Left cardiac atrium (tissue), 4 donors: ENCODE results near the gene LRCOL1. TPM values are rescaled to one million over a fixed set of nuclear protein-coding genes. Genes with fewer than 3 reads are reported as not detected.
"Not testable (repeated sequence)": the region's sequence is repeated elsewhere in the genome, so short reads cannot be mapped to it uniquely, and the experiment has no call there.

Experiments used
- ATAC-seq, 2 donors: fragments of 200-7000 bp; cut with Tn5 transposase; one replicate each; pipeline ENCODE4 v1.9.1; 2020; ENCODE audit warnings: mild to moderate bottlenecking in 2 of 2, moderate library complexity in 2 of 2
- DNase-seq: peaks from one replicate; pipeline ENCODE4 v3.0.0-alpha.2; 2020
- intact Hi-C, 2 donors: fragments of 100-400 bp; cut with DNase I; formaldehyde crosslinking; loops; one replicate each; pipeline versions ENCODE4 v1.14.1 to v1.15.1; 2022 to 2023
- total RNA-seq, 2 donors: library from RNA; stranded (reverse); fragmentation: NEBNext Ultra II Directional; extraction: Animal tissue kit (Norgen Biotek cat#: 25700); gene quantifications; one replicate each; pipeline ENCODE4 v1.2.1, GENCODE V29; 2021
- donor health status: DM: no; HTN: yes; CAD: no.
- donor health status: DM: no; HTN: yes; CAD: no; lungs with severe emphysema.
- donor health status: DM: yes; HTN: yes; CAD: no.
- donor health status: Dilated cardiomyopathy.

Gene LRCOL1
- total RNA-seq, 2 donors from 2014 or later = not detected

DNA sequence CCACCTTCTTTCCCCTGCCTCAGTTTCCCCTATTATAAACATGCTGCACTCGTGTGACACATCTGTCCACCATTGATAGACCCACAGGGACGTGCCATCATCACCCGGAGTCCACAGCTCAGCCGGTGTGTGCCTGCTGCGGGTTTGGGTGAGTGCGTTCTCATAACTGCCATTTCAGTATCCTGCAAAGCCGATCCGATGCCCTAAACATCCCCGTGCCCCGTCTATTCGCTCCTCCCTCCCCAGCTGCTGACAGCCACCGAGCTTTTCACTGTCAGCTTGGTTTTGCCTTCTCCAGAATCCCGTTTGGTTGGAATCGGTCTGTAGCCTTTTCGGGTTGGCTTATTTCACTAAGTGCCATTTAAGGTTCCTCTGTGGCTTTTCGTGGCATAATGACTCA lies 3.9 kb downstream of the LRCOL1 start:
- ATAC-seq (no peak), DNase-seq (no peak)
- intact Hi-C loops = no loop called here

DNA sequence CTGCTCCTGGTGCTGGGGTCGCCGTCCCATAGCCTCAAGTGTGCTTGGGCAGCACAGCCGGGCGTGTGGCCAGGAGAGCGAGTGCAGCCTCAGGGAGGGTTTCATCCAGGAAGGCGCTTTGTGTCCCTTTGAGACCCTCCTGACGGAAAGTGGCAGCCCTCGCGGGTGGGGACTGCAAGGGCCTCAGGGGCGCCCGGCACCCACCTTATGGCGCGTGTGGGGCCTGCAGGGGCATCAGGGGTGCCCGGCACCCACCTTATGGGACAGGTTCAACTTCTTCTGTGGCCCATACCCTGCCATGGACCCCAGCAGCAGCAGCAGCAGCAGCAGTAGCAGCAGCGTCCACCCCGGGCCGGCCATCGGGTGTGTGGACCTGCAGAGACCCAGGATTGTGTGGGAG lies 4.5 kb downstream of the LRCOL1 start:
- DNase-seq (no peak), ATAC-seq (no peak)
- intact Hi-C loops = no loop called here

DNA sequence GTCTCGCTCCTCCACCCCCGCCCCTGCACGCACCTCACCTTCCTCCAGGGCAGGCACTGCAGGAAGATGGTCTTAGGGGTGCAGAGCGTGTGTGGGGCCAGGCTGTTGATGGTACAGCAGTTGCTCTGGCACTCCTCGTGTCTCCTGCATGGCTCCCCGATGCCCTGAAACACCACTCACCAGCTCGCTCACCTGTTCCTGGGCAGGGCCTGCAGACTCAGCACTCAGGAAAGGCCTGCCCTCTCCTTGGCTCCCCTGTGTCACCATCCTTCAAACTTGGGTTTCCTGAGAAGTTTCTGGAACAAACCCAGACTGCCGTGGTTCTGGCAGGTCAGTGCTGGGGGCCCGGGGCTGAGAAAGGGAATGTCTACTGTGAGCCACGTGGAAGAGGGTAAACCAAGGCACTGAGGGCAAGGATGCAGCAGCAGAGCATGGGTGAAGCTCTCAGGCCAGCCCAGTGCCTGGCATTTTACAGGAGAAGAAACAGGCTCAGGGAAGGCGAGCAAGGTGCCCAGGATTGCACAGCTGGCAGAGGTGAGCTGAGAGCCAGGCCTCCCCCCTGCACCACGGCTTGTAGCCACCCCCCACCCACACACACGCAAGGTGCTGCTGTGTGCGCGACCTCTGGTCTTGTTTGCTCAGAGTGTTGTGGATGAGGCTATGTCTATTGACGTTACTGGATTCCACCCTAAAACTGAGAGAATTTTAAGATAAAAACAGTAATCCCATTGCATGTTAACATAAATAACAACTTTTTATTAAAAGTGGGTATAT lies 5.5 kb downstream of the LRCOL1 start:
- DNase-seq = no peak
- no peak for ATAC-seq
- intact Hi-C loops = no loop called here

DNA sequence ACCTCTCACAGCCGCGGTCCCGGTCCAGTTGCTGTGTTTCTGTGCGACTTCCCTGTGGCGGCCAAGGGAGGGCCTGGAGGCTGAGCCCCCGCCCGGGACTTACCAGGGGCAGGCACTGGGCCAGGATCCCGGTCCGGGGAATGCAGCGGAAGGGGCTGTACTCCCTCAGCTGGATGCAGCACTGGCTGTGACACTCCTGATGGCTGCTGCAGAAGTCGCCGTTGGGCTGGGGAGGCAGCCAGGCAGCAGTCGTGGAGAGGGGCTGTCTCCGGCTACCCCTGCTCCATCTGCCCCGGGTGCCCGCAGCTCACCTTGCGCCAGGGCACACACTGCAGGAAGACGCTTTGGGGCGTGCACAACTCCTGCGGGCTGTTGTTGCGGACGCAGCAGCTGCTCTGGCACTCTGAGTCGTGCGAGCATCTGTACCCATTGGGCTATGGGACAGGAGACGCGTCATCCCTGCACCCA lies 6.2 kb downstream of the LRCOL1 start:
- ATAC-seq = peak; percentile 34 to 41
- DNase-seq = peak; percentile 71
- intact Hi-C loops = no loop called here

DNA sequence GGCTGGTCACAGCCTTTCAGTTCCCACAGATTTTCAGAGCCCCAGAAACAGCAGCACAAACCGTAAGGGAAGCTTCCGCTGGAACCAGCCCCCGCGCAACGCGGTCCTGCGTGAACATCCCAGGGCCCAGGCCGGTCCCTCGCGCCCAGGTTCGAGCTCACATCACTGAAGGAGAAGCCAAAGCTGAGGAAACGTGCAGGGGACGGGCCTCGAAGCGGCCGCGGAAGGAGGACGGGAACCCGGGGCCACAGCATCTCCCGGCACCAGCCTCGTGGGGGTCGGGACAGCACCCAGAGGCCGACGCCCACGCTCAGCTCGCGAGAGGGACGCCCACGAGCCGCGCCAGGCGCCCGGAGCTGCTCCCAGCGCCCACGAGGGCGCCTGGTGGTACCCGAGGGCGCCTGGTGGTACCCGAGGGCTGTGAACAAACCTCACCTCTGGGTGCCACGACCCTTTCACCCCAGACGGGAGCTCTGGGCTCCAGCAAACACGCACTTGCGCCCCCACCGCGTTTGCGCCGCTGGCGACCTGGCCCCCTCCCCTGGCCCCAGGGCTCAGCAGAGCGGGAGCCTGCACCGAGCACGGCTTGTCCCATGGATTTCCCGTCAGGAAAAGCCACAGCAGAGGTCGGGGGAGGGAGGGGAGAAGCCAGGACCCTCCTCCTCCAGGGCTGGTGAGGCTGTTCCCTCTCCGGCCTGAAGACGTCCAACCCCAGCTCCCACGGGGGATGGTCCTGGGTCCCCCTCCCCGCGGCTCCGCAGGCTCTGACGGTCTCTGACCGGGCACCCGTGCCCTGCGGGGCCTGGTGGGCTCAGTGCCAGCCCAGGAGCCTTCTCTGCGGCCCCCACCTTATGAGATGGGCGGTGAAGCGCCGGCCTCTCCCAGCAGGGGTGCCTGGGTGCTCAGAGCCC lies 6.9 kb downstream of the LRCOL1 start:
- DNase-seq (peak; percentile 22), ATAC-seq (peak; percentile 16 to 32)
- intact Hi-C loops = no loop called here

DNA sequence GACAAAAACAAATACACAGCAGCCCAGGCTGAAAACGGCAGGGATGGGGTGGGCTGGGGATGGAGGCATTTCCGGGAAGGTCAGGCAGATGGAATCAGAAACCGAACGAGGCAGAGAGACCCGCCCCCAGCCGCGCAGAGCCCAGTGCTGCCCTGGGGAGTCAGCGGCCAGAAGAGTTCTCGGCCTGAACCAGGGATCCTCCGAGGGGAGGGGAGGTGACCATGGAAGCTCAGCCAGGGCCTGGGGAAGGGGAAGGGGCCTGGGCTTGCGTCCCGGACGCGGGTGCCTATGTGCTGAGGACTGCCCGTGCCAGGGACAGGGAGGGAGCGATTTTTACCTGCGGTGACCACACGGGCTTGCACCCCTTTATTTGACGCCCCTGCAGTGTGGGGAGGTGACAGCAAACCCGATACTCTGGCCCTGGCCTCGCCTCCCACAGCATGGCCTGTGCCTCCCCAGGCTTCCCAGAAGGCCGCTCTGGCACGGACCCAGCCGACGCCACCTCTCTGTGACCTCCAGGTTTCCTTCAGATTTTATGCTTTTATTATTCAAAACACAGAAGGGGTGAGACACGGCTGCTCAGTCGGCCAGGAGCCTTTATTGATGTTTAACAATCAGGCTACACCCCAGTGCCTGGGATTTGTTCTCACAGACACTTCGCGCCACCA lies 7.7 kb downstream of the LRCOL1 start:
- intact Hi-C loops = no loop called here
- DNase-seq = peak; percentile 45
- ATAC-seq = no peak

DNA sequence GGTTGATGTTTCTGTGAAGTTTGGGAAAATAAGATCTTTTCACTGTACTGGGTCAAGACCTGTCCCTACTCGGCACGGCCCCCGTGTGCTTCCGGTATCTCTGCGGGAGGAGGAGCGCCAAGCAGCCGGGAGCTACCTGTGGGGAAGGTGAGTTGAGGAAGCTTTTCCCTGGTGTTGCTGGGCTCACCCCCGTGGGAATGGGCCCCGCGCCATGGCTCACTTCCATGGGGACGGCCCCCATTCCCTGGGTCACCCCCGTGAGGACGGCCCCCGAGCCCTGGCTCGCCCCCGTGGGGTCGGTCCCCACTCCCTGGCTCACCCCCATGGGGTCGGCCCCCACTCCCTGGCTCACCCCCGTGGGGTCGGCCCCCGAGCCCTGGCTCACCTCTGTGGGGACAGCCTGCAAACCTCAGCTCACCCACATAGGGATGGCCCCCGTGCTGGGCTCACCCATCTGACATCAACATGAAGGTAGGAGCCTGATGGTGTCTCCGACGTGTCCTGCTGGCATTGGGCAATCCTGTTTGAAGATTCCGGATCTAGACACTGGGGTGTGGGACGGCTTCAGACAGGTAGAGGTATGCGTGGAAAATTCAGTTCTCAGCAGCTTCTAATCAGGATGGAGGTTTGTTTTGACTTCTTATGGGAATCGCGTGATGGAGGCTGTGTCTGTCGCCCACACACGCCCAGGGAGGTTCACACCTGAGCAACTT lies 9.1 kb downstream of the LRCOL1 start:
- ATAC-seq = no peak

DNA sequence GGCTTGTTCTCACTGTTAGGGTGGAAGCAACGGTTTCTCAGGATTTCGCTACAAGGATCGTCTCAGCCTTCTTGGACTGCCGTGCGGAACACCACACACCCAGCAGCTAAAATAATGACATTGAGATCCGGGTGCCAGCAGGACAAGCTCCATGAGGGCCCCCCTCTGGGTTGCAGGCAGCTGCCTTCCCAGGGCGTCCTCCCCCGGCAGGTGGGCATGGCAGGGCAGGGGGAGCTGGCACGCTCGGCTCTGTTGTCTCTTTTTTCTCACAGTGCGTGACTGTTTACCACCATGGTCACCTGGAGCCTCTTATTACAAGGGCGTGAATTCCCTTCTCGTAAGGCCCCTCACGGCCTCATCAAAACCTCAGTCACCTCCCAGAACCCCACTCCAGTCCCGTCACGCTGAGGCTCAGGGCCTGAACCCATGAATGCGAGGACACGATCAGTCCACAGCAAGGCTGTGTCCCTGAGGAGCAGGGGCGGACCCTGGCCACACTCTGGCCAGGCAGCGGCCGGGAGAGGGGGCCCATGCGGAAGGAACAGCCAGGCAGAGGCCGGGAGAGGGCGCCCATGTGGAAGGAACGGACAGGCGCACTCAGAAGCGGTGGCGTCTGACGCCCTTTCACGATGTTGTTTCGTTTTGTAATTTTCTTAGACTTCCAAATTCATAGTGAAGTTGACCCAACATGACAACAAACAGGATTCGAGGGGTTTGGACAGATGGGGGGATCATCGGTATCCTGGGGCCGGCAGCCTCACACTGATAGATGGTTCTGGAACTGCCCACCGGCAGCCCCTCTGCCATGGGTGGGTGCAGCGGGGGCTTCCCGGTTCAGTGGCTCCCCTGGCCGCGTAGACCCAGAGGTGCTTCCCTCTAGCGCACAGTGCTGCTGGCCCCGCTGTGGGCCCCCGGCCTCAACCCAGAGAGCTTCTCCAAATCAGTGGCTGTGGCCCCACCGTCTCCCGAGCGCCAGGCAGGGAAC lies 10.0 kb downstream of the LRCOL1 start:
- DNase-seq (peak; percentile 80), ATAC-seq (peak; percentile 62 to 65)
- intact Hi-C loops = no loop called here

More for the DNA sequence above, 9.1 kb downstream of the LRCOL1 start:
- DNase-seq = no peak
- intact Hi-C loops = no loop called here

DNA sequence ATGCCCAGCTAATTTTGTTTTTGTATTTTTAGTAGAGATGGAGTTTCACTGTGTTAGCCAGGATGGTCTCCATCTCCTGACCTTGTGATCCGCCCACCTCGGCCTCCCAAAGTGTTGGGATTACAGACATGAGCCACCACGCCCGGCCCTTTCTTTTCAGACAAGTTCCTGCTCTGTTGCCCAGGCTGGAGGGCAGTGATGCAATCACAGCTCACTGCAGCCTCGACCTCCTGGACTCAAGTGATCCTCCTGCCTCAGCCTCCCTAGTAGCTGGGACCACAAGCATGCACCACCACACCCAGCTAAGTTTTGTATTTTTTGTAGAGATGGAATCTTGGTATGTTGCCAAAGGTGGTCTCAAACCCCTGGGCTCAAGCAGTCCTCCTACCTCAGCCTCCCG lies 10.9 kb downstream of the LRCOL1 start:
- ATAC-seq, DNase-seq, intact Hi-C loops: not testable (repeated sequence)

DNA sequence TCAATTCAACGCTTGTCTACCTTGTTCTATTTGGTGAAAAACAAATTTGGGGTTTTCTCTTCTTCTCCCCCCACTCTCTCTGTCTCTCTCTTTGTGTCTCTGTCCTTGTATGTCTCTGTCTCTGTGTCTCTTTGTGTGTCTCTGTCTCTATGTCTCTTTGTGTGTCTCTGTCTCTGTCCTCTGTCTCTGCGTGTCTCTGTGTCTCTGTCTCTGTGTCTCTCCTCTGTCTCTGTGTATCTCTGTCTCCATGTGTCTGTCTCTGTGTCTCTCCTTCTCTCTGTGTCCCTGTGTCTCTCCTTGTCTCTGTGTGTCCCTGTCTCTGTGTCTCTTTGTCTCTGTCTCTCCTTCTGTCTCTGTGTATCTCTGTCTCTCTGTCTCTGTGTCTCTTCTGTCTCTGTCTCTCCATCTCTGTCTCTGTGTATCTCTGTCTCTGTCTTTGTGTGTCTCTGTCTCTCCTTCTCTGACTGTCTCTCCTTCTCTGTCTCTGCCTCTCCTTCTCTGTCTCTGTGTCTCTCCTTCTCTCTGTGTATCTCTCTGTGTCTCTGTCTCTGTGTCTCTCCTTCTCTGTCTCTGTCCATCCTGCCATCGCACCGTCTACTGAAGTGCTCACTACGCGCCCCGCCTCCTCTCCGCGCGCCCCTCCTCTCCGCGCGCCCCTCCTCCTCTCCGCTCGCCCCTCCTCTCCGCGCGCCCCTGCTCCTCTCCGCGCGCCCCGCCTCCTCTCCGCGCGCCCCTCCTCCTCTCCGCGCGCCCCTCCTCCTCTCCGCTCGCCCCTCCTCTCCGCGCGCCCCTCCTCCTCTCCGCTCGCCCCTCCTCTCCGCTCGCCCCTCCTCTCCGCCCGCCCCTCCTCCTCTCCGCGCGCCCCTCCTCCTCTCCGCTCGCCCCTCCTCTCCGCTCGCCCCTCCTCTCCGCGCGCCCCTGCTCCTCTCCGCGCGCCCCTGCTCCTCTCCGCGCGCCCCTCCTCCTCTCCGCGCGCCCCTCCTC lies 12.8 kb downstream of the LRCOL1 start:
- ATAC-seq (peak in 1 of 2 donors; percentile 29), DNase-seq (no peak)
- intact Hi-C loops = no loop called here

DNA sequence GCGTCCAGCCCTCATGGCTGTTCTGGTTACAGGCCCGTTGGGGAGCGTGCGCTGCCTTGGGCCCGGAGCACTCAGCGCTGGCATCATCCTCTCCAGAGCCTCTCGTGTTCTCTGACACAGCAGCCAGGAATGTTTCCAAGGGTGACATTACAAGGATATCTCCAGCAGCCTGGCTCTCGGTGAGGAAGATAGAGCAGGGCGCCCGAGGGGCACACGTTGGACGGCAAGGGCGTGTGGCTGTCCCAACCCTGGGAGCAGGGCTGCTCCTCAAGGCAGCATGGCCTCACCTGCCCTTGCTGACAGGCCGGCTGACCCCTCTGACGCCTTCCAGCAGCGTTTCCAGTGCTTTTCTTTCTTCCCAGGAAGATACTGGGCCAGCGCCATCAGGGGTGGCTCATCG lies 14.4 kb downstream of the LRCOL1 start:
- intact Hi-C loops = no loop called here
- peak in 1 of 2 donors; percentile 13 for ATAC-seq
- DNase-seq = no peak

DNA sequence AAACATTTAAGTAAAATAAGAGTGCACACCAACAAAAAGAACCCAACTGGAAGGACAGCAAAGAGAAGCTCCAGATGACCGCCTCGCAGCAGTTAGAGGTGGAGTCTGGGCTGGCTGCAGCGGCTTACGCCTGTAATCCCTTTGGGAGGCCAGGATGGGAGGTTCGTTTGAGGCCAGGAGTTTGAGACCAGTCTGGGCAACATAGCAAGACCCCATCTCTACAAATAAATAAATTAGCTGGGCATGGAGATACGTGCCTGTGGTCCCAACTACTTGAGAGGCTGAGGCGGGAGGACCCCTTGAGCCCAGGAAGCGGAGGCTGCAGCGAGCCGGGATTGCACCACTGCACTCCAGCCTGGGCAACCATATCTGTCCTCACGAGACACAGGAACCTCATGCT lies 15.2 kb downstream of the LRCOL1 start:
- ATAC-seq (no peak), DNase-seq (no peak)
- intact Hi-C loops = no loop called here

DNA sequence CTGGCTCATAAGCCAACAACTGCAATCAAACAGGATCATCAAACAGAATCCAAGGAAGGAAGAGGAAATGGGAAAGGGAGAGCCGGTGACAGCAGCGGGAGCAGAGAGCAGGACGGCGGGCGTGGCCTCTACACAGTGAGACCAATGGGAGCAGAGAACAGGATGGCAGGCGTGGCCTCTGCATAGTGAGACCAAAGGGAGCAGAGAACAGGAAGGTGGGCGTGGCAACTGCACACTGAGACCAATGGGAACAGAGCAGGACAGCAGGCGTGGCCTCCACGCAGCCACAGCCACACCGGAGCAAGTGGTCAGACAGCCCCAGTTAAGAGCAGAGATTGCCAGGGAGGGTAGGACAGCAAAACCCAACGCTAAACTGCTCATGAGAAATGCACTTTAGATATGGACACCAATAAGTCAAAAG lies 16.4 kb downstream of the LRCOL1 start:
- ATAC-seq (peak; percentile 97 to 98), DNase-seq (peak; percentile 95)
- intact Hi-C loops = no loop called here

DNA sequence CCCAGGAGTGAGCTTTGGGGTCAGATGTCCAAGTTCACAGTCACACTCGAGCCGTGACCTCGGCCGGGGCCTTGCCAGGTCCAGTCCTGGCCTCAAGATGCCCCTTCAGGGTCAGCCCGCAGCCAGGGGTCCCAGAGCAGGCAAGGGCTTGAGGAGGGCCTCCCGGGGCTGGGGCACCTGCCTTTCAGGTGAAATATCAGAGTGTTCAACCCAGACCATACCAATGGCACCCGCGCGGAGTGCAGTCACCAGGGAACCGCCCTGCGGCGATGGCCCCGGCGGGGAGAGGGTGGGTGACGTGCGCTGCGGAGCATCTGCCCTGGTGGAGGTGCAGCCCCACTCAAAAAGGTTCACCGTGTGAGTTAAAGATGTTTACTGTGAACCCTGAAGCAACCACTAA lies 16.9 kb downstream of the LRCOL1 start:
- DNase-seq = no peak
- intact Hi-C loops = no loop called here
- no peak for ATAC-seq

DNA sequence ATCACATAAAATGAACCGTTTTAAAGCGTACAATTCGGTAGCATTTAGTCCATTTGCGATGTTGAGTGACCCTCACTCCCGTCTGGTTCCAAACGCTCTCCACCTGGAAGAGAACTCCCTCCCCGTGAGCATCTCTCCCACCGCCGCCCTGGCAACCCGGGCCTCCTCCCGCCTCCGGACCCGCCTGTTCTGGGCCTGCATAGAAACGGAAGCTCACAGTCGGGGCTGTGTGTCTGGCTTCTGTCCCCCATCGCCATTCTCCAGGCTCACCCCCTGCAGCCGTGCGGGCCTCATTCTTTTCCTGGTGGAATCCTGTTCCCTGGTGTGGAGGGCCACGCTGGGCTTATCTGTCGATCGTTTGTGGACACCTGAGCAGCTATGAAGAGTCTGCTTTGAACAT lies 17.3 kb downstream of the LRCOL1 start:
- no peak for ATAC-seq
- no peak for DNase-seq
- intact Hi-C loops = no loop called here

DNA sequence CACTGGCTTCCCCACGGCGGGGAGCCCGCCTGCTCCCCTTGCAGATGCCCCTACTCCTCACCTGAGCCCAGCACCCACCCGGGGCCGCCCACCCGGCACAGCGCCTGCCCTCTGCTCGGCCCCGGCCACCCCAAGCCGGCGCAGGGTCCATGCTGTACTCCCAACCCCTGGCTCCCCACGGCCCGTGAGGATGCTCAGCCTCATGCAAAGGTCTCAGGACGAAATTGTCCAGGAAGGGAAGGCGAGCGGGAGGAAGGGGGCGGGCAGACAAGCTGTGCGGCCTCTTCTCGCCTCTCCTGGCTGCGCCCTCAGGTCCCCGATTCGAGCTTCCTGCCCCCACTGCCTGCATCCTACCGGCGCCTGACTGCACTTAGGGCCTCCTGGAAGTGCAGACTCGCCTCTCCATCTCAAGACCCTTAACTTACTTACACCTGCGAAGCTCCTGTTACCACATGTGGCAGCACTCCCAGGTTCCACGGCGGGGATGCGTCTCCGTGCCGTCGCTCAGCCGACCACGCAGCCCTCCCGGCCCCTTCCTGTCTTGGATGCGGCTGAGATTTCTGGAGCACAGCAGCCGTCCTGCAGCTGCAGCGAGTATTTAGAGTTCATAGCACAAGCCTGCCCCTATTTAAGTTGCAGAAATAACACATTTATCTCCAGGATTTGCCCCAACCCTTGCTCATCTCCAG lies 18.0 kb downstream of the LRCOL1 start:
- DNase-seq = no peak
- intact Hi-C loops = no loop called here
- ATAC-seq = no peak
